G401 (cell line): ENCODE data around the gene TBX19. TPM values are rescaled to one million over a fixed set of nuclear protein-coding genes. Genes with fewer than 3 reads are reported as not detected.
A peak's percentile ranks its signal among the peaks of the same experiment; 100 is the strongest.
"Not testable (repeated sequence)": the region's sequence is repeated elsewhere in the genome, so short reads cannot be mapped to it uniquely, and the experiment has no call there.

Experiments
- DNase-seq: peaks from one replicate; pipeline ENCODE4 v3.0.0-alpha.2; 2015; ENCODE audit warnings: low spot score
- in situ Hi-C: cut with HindIII; loops from 2 replicates; pipeline ENCODE4 v1.10.0; 2016; ENCODE audit warnings: low sequenced_read_pairs, mixed read lengths
- total RNA-seq: library from RNA; depleted of rRNA; stranded (reverse); fragments of >200 nt; shearing (Covaris generic); gene quantifications from 2 replicates; pipeline ENCODE4 v1.2.3, GENCODE V29; 2014; rRNA removed

Gene TBX19
- total RNA-seq, 1 experiment from 2014 or later = 0.07 TPM

- in situ Hi-C loops = no loop called here
- peak; percentile 93 for DNase-seq
Observed at GRCh38 chr1:168342572-168343280, 62.0 kb downstream of the TBX19 start.

GRCh38 chr1:168343566-168343965, 62.9 kb downstream of the TBX19 start:
- peak; percentile 26 for DNase-seq
- in situ Hi-C loops = no loop called here

- in situ Hi-C loops = no loop called here
- DNase-seq = peak; percentile 17
Observed at GRCh38 chr1:168344517-168344916, 63.8 kb downstream of the TBX19 start.

GRCh38 chr1:168345939-168346338, 65.3 kb downstream of the TBX19 start:
- in situ Hi-C loops = no loop called here
- no peak for DNase-seq

DNA sequence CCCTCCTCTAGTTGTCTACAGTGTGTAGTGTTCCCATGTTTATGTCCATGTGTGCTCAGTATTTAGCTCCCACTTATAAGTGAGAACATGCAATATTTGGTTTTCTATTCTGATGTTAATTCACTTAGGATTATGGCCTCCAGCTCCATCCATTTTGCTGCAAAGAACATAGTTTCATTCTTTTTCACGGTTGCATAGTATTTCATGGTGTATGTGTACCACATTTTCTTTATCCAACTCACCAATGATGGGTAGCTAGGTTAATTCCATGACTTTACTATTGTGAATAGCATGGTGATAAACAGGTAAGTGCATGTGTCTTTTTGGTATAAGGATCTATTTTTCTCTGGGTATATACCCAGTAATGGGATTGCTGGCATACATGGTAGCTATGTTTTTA, 67.0 kb downstream of the TBX19 start:
- DNase-seq = no peak
- in situ Hi-C loops = no loop called here

- no peak for DNase-seq
- in situ Hi-C loops = no loop called here
Observed at GRCh38 chr1:168348146-168348709, 67.6 kb downstream of the TBX19 start.

GRCh38 chr1:168354335-168355269, 73.9 kb downstream of the TBX19 start:
- in situ Hi-C loops = not testable (repeated sequence)

GRCh38 chr1:168360151-168361021, 79.7 kb downstream of the TBX19 start:
- in situ Hi-C loops = no loop called here
- no peak for DNase-seq

More at GRCh38 chr1:168354335-168355269, 73.9 kb downstream of the TBX19 start:
- DNase-seq = not testable (repeated sequence)

DNA sequence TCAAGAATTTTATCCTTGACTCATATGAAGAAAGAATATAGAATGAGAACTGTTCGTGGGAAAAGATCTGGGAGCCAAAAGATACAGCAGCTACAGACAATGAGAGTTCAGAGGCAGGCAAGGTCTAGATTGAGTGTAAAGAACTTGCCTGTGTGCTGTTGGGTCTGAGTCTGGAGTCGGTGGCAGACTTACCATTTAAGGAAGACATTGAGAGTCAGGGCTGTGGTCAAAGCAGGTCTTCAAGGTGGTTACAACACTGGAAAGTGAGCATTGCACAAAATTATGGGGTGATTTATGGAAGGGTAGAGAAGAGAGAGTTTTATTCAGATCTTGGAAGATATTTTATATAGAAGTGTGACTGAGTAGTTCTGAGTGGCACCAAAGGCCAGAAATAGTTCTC, 80.6 kb downstream of the TBX19 start:
- in situ Hi-C loops = no loop called here
- no peak for DNase-seq

DNA sequence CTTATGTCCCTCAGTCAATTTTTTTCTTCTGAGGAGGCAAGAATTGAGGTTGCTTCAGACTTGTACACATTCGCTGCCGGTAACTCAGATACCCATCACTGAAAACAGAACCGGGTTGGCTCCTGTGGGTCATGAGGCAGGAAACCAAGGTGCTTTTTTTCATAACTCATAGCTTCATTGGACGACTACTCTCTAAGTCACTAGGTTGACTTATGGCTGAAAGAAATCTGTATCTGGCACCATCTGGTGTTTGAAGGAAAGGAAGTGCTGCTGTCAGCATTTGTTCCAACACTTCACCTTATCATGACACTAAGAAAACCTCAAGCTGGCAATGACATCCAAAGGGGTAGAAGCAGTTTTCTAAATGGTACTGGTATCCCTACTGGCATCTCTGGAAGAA, 82.3 kb downstream of the TBX19 start:
- no peak for DNase-seq
- in situ Hi-C loops = no loop called here

Other genes with a start within 250 kb of the TBX19 start
- gene GPR161, start 143.9 kb upstream of the TBX19 start, total RNA-seq = 5.6 and 10.1 TPM in 2 replicates
- gene TIPRL, start 101.9 kb upstream of the TBX19 start, total RNA-seq = 23.8 and 41.4 TPM in 2 replicates
- 9.2 and 18.4 TPM in 2 replicates for gene SFT2D2, start 54.9 kb upstream of the TBX19 start, total RNA-seq